ENCODE data around the gene HSPBP1.

DNA sequence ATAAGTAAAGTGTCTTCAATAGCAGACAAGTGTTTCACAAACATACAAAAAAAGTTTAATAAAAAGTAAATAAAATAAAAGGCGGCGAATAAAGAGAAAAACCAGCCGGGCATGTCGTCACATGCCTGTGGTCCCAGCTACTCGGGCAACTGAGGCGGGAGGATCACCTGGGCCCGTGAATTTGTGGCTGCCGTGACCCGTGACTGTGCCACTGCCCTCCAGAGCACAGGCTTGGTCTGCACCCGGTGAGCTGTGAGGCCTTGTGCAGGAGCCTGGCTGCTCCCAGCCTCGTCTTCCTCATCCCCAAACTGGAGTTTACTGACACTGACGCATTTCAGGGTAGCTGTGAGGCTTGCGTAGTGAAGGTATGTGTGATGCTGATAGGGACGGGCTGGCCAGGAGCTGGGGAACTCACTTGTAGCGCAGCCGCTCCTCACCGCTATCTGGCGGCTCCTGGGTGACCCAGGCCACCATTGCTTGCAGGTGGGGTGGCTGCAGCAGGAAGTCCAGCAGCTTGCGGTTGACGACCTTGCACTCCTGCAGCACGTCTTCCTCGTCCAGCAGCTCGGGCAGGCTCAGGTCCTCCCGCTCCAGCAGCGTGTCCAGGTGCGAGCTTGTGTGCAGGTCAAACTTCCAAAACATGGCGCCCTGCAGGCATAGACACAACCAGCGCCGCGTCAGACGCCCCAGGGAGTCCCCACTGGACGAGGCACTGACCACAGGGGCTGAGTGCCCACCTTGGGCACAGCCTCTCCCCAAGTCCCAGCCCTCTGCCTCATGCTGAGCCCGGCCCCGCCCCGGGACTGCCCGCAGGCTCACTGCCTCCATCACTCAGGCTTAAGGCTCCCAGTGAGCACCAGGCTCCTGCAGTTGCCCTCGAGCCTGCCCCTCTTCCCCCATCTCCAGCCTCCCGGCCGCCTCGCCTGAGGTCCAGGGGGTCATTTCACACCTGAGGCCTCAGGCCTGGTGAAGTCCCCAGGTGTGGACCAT, 33.2 kb downstream of the HSPBP1 start:
- TF ChIP-seq ZNF654 (tag by site-specific recombination; IDR thresholded peaks at IDR 0.05; ENCODE audit: low read depth) (no peak), SALL2 (tag by site-specific recombination; IDR thresholded peaks at IDR 0.05; ENCODE audit: borderline replicate concordance) (no peak), BCL11A (tag by site-specific recombination; IDR thresholded peaks at IDR 0.05; ENCODE audit: low read depth) (no peak), ZNF169 (tag by site-specific recombination; IDR thresholded peaks at IDR 0.05) (no peak), ZIC2 (tag by site-specific recombination; IDR thresholded peaks at IDR 0.05) (no peak), ZNF626 (tag by site-specific recombination; IDR thresholded peaks at IDR 0.05) (no peak), ZNF530 (tag by site-specific recombination; IDR thresholded peaks at IDR 0.05; ENCODE audit: low read depth) (no peak), ZBTB20 (tag by site-specific recombination; IDR thresholded peaks at IDR 0.05) (no peak), ZNF660 (tag by site-specific recombination; IDR thresholded peaks at IDR 0.05) (no peak)
- TF ChIP-seq, protein P1, sequence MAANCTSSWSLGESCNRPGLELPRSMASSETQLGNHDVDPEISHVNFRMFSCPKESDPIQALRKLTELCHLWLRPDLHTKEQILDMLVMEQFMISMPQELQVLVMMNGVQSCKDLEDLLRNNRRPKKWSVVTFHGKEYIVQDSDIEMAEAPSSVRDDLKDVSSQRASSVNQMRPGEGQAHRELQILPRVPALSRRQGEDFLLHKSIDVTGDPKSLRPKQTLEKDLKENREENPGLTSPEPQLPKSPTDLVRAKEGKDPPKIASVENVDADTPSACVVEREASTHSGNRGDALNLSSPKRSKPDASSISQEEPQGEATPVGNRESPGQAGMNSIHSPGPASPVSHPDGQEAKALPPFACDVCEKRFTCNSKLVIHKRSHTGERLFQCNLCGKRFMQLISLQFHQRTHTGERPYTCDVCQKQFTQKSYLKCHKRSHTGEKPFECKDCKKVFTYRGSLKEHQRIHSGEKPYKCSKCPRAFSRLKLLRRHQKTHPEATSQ (tag by site-specific recombination; IDR thresholded peaks at IDR 0.05), result no peak
- TF ChIP-seq, protein P2, sequence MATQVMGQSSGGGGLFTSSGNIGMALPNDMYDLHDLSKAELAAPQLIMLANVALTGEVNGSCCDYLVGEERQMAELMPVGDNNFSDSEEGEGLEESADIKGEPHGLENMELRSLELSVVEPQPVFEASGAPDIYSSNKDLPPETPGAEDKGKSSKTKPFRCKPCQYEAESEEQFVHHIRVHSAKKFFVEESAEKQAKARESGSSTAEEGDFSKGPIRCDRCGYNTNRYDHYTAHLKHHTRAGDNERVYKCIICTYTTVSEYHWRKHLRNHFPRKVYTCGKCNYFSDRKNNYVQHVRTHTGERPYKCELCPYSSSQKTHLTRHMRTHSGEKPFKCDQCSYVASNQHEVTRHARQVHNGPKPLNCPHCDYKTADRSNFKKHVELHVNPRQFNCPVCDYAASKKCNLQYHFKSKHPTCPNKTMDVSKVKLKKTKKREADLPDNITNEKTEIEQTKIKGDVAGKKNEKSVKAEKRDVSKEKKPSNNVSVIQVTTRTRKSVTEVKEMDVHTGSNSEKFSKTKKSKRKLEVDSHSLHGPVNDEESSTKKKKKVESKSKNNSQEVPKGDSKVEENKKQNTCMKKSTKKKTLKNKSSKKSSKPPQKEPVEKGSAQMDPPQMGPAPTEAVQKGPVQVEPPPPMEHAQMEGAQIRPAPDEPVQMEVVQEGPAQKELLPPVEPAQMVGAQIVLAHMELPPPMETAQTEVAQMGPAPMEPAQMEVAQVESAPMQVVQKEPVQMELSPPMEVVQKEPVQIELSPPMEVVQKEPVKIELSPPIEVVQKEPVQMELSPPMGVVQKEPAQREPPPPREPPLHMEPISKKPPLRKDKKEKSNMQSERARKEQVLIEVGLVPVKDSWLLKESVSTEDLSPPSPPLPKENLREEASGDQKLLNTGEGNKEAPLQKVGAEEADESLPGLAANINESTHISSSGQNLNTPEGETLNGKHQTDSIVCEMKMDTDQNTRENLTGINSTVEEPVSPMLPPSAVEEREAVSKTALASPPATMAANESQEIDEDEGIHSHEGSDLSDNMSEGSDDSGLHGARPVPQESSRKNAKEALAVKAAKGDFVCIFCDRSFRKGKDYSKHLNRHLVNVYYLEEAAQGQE (tag by site-specific recombination; IDR thresholded peaks at IDR 0.05), result no peak
- TF ChIP-seq, protein P3, sequence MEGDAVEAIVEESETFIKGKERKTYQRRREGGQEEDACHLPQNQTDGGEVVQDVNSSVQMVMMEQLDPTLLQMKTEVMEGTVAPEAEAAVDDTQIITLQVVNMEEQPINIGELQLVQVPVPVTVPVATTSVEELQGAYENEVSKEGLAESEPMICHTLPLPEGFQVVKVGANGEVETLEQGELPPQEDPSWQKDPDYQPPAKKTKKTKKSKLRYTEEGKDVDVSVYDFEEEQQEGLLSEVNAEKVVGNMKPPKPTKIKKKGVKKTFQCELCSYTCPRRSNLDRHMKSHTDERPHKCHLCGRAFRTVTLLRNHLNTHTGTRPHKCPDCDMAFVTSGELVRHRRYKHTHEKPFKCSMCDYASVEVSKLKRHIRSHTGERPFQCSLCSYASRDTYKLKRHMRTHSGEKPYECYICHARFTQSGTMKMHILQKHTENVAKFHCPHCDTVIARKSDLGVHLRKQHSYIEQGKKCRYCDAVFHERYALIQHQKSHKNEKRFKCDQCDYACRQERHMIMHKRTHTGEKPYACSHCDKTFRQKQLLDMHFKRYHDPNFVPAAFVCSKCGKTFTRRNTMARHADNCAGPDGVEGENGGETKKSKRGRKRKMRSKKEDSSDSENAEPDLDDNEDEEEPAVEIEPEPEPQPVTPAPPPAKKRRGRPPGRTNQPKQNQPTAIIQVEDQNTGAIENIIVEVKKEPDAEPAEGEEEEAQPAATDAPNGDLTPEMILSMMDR (tag by site-specific recombination; IDR thresholded peaks at IDR 0.05), result no peak
- TF ChIP-seq, protein P4, sequence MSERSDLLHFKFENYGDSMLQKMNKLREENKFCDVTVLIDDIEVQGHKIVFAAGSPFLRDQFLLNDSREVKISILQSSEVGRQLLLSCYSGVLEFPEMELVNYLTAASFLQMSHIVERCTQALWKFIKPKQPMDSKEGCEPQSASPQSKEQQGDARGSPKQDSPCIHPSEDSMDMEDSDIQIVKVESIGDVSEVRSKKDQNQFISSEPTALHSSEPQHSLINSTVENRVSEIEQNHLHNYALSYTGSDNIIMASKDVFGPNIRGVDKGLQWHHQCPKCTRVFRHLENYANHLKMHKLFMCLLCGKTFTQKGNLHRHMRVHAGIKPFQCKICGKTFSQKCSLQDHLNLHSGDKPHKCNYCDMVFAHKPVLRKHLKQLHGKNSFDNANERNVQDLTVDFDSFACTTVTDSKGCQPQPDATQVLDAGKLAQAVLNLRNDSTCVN (tag by site-specific recombination; optimal IDR thresholded peaks at IDR 0.05), result no peak

Data from HEK293 (cell line).